GM21367 (cell line): ENCODE data around the gene PCNX3.

Experiments
- ATAC-seq: cut with Tn5 transposase; IDR thresholded peaks from one replicate; pipeline ENCODE4 v1.9.1; 2021; ENCODE audit not compliant: unreplicated experiment

The PCNX3 gene

GRCh38 chr11:65580031-65580692 lies 35.4 kb upstream of the PCNX3 start:
- ATAC-seq, result no peak

DNA sequence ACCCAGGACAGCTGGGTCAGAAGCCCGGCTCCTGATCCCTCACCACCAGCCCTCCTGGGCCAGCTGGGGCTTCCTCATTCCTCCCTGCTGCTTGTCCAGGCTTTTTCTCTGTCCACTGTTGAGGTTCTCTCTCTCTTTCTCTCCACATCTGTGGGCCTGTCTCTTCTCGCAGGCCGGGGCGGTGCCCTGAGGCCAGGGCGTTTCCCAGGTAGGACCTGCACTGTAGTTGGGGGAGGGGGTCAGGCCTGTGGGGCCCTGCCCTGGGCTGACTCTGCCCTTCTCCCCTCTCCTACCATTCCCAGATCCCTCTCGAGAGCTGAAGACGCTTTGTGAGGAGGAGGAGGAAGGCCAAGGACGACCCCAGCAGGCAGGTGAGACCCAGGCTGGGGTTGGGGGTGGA lies 34.8 kb upstream of the PCNX3 start:
- ATAC-seq, result no peak

GRCh38 chr11:65581928-65582327 lies 33.6 kb upstream of the PCNX3 start:
- ATAC-seq, result no peak

DNA sequence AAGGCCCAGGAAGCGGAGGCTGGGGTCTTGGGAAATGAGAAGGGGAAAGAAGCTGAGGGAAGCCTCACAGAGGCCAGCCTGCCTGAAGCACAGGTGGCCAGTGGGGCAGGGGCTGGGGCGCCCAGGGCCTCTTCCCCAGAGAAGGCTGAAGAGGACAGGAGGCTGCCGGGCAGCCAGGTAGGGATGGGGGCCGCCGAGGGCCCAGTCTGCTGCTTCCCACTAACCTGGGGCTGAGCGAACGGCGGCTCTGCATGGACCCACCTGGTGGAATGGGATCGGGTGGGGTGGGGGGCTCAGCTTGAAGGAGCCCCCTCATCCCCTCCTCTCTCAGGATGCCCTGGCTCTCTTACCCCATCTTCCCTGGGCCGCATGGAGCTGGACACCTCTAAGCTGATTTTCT lies 32.0 kb upstream of the PCNX3 start:
- ATAC-seq, result no peak

GRCh38 chr11:65584106-65584505 lies 31.5 kb upstream of the PCNX3 start:
- ATAC-seq, result no peak

- no peak for ATAC-seq
Observed at GRCh38 chr11:65584723-65585171, 30.8 kb upstream of the PCNX3 start.

DNA sequence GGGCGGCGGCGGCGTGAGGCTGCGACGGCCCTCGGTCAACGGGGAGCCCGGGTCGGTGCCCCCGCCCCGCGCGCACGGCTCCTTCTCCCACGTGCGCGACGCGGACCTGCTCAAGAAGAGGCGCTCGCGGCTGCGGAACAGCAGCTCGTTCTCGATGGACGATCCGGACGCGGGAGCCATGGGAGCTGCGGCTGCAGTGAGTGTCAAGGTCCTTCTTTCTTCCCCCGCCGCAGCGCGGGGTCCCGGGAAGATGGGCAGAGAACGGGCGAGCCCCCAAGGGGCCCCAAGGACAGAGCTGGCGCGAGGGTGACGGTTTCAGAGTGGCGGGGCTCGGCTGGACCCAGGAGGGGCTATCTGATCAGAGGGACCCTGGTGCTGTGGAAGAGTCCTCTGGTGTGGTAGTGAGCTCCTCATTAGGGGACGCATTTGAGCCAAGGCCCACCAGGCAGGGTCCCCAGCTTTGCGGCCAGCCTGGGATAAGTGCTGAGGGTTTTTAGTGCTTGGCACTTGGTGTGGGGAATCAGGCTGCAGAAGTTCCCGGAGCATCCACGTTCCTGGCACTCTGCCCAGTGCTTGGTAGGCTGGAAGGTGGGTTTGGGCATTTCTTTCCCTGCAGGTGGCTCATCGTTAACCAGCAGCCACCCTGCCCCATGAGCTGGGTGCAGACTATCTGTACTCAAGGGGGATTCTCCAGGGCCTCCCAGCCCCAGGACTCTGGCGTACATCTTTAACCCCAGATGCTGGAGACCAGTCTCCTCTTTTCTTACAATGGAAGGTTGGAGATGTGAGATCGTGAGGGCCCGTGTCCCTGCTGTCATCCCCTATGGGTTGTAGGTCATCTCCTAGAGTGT lies 30.0 kb upstream of the PCNX3 start:
- ATAC-seq, result no peak

GRCh38 chr11:65586247-65586630 lies 29.3 kb upstream of the PCNX3 start:
- ATAC-seq, result no peak

DNA sequence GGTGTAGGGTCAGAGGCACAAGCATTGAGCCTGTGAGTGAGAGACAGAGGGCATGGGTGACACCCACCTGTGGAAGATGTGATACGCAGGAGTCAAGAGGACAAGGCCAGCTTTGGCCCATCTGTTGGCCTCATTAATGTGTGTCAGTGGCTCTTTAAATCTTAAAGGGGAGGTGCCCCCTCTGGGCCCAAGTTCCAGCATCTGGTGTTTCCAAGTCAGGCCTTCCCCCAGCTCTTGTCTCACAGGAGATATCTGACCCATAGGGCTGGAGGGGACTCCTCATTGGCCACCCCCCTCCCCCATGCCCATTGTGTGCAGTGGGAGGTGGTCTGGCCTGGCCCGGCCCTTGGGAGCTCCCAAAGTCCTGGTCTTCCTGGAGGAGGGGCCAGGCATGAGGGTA lies 28.9 kb upstream of the PCNX3 start:
- no peak for ATAC-seq

DNA sequence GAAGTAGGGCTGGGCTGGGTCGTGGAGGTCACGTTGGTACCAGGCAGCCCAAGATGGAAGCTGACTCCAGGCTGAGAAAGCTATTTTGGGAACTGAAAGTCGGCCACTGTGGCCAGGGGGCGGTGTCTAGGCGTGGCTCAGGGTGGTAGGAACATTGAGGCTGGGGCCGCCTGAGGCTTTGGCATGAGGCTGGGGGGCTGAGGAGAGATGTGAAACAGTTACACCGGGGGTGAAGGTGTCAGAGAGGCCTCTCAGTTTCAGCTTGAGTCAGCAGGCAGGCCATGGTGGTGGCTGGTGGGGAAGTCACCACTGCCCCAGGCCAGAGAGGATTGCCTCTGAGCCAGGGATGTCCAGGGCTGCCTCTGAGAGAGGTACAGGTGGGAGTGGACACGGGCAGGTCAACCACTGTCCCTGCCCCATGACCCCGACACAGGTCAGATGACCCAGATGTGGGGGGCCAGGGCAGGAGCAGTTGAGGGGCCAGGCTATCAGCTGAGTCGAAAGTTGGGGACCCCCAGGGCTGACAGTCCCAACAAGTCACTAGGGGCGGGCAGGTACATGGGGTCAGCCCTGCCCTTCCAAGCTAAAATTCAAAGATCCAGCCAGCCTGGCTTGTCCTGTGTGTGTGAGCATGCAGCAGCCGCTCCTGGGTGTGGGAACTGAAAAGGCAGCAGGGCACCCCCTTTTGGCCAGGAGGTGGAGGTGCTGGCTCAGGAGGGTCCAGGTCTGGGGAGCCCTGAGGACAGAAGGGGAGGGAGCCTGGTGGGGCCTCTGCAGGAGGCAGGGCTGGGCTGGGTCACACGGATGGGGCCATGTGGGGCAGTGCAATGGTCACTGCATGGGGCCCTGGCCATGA lies 27.1 kb upstream of the PCNX3 start:
- peak; percentile 64 for ATAC-seq

DNA sequence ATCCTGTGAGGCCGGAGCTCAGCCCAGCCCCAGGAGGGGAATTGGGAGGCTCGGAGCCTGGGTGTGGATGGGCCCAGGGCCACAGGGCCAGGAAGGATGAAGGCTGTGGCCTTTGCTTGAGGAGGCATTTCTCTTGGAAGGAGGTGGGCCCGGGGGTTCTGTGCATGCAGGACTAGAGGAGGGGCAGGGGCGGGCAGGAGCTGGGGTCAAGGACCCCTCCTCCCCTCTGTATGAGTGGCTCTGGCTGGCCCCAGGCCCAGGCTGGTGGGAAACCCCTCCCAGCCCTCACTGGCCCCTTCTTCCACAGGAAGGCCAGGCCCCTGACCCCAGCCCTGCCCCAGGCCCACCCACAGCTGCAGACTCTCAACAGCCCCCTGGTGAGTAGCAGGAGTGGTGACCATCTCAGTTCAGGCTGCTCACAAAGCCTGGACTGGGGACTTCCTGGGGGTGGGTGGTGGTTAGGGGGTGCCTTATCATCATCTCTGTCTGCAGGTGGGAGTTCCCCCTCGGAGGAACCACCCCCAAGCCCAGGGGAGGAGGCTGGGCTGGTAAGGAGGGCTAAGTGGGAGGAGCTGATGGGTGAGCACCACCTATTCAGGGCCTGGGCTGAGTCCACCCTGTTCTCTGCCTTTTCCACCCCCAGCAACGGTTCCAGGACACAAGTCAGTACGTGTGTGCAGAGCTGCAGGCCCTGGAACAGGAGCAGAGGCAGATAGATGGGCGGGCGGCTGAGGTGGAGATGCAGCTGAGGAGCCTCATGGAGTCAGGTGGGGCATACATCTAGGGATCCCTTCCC lies 25.9 kb upstream of the PCNX3 start:
- no peak for ATAC-seq

- no peak for ATAC-seq
Observed at GRCh38 chr11:65590240-65590738, 25.3 kb upstream of the PCNX3 start.

- no peak for ATAC-seq
Observed at GRCh38 chr11:65591939-65592857, 23.4 kb upstream of the PCNX3 start.

GRCh38 chr11:65592858-65593517 lies 22.6 kb upstream of the PCNX3 start:
- ATAC-seq, result no peak

DNA sequence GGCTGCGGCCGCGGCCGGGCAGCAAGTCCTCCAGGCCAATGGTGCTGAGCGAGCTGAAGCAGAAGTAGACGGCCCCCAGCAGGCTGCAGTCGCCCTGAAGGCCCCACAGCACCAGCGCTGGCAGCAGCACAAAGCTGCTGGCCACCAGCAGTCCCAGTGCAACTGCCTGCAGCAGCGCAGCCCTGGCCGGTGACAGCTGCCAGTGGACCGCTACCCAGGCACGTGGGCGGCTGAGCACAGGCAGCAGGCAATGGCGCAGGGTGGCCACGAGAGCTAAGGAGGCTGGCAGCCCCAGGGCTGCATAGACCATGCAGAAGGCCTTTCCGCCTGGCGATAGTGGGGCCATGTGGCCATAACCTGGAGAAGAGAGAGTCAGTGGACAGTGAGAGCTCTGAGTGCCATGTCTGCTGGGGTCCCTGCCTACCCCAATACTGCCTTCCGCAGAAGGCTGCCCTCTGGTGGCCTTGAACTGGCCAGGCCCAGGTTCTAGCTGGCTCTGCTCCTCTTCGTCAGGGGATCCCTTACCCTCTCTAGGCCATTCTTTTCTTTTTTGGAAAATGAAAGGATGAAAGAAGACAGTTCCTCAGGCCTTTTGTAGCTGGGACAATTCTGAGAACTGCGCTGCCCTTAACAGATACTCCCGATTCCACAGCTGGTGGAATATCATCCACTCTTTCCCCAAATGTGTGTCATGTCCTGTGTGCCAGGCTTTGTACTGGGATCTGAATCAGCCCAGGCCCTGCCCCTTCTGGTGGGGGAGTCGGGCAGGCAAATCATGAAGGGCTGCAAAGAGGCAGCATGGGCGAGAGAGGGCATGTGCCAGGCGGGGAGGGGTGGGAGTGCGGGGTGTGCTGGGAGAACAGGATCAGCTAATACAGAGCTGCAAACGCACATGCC lies 21.8 kb upstream of the PCNX3 start:
- no peak for ATAC-seq

GRCh38 chr11:65595131-65595530 lies 20.4 kb upstream of the PCNX3 start:
- no peak for ATAC-seq

DNA sequence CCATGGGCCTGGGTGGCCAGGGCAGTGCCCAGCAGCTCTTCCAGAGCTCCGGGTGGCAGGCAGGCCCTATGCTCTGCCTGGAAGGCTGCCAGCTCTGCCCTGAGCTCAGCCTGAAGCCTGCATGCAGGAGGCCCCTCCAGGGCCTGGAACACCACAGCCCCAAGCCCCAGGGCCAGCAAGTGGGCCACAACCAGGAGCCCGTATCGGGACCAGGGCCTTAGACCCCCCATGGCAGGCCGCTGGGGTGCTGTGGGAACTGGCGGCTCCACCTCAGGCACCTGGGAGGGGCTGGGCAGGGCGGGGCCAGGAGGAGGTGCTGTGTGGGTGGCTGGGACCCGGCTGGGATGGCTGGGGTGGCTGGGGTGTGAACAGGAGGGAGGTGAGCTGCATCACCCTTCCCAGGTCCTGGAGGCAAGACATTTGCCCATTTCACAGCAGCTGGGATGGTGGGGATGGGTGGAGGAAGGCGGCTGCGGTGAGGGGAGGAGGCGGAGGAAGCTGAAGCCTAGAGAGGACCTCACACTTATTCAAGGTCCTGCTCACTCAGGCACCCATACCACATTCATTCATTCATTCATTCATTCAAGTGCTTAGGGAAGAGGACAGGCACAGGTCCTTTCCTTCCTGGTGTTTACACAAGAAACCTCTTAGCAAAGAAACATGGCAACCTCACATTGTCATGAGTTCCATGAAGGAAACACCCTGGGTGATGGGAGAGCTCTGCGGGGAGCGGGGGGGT lies 19.9 kb upstream of the PCNX3 start, which contains the start of gene KCNK7:
TSS of gene KCNK7 (minus strand) at position 258 of the 739 bp plus-strand sequence. CDS start at position 230, 28 bp downstream.
- ATAC-seq, result no peak
